ENCODE data around the gene AMER2.

- TF ChIP-seq EP300 (IDR thresholded peaks at IDR 0.05; ENCODE audit: borderline replicate concordance) (no peak), CREB1 (IDR thresholded peaks at IDR 0.05; ENCODE audit: low read depth) (no peak)
These were observed 54.8 kb downstream of the AMER2 start for GRCh38 chr13:25117312-25117711.

Measured in Ishikawa (cell line).